Activated T-cell treated with anti-CD3 and anti-CD28 coated beads, Interleukin-2, amount 50 U/mL, for 24 hours (primary cell): Measurements from ENCODE around the gene FILIP1L.

Experiments used
- DNase-seq: peaks from one replicate; pipeline ENCODE4 v3.0.0-alpha.2; 2020
- H3K27ac Mint-ChIP-seq: 2 replicates; pipeline ENCODE4 v1.8.0; 2020; ENCODE audit warnings: mild to moderate bottlenecking, mixed read lengths
- H3K27me3 Mint-ChIP-seq: 2 replicates; pipeline ENCODE4 v1.8.0; 2020; ENCODE audit warnings: mixed read lengths
- H3K36me3 Mint-ChIP-seq: 2 replicates; pipeline ENCODE4 v1.8.0; 2020; ENCODE audit warnings: low read depth, mixed read lengths
- H3K4me1 Mint-ChIP-seq: 2 replicates; pipeline ENCODE4 v1.8.0; 2020; ENCODE audit warnings: low read depth, mixed read lengths
- H3K4me3 Mint-ChIP-seq: 2 replicates; pipeline ENCODE4 v1.8.0; 2020; ENCODE audit warnings: mild to moderate bottlenecking, moderate library complexity, mixed read lengths
- H3K9me3 Mint-ChIP-seq: 2 replicates; pipeline ENCODE4 v1.8.0; 2020; ENCODE audit warnings: mixed read lengths

The FILIP1L gene

GRCh38 chr3:99934975-99935797 is 179.1 kb downstream of the FILIP1L start:
- Mint-ChIP-seq H3K9me3 (no peaks in the 10 kb centered on the region), H3K4me3 (no peak overlapping the region), H3K27ac (no peak overlapping the region), H3K4me1 (peaks cover 28% of the 10 kb centered on the region), H3K27me3 (no peaks in the 10 kb centered on the region), H3K36me3 (peaks cover 20% of the 10 kb centered on the region)
- no peak for DNase-seq

- H3K4me3 Mint-ChIP-seq, result no peak overlapping the region
- H3K4me1 Mint-ChIP-seq, result peaks cover 22% of the 10 kb centered on the region
- DNase-seq, result no peak
- no peaks in the 10 kb centered on the region for H3K9me3 Mint-ChIP-seq
- H3K27me3 Mint-ChIP-seq, result no peaks in the 10 kb centered on the region
- H3K36me3 Mint-ChIP-seq, result peaks cover 21% of the 10 kb centered on the region
- no peak overlapping the region for H3K27ac Mint-ChIP-seq
Measured at GRCh38 chr3:99933971-99934750, 180.1 kb downstream of the FILIP1L start.

- peaks cover 1% of the 10 kb centered on the region for H3K4me1 Mint-ChIP-seq
- H3K4me3 Mint-ChIP-seq, result no peak overlapping the region
- no peaks in the 10 kb centered on the region for H3K9me3 Mint-ChIP-seq
- peaks cover 25% of the 10 kb centered on the region for H3K36me3 Mint-ChIP-seq
- H3K27ac Mint-ChIP-seq, result no peak overlapping the region
- DNase-seq, result no peak
- H3K27me3 Mint-ChIP-seq, result no peaks in the 10 kb centered on the region
Measured at GRCh38 chr3:99931059-99931458, 183.2 kb downstream of the FILIP1L start.

GRCh38 chr3:99929745-99930139 is 184.6 kb downstream of the FILIP1L start:
- no peaks in the 10 kb centered on the region for H3K27me3 Mint-ChIP-seq

GRCh38 chr3:99928771-99929744 is 185.2 kb downstream of the FILIP1L start:
- no peaks in the 10 kb centered on the region for H3K9me3 Mint-ChIP-seq

More at GRCh38 chr3:99929745-99930139, 184.6 kb downstream of the FILIP1L start:
- Mint-ChIP-seq H3K36me3 (peaks cover 25% of the 10 kb centered on the region), H3K4me3 (no peak overlapping the region), H3K27ac (no peak overlapping the region), H3K9me3 (no peaks in the 10 kb centered on the region), H3K4me1 (no peaks in the 10 kb centered on the region)
- no peak for DNase-seq

GRCh38 chr3:99927671-99928457 is 186.4 kb downstream of the FILIP1L start:
- Mint-ChIP-seq H3K27me3 (no peaks in the 10 kb centered on the region), H3K27ac (no peak overlapping the region), H3K4me3 (no peak overlapping the region), H3K36me3 (peaks cover 30% of the 10 kb centered on the region), H3K9me3 (no peaks in the 10 kb centered on the region), H3K4me1 (no peaks in the 10 kb centered on the region)
- no peak for DNase-seq

More at GRCh38 chr3:99928771-99929744, 185.2 kb downstream of the FILIP1L start:
- H3K4me3 Mint-ChIP-seq, result no peak overlapping the region
- H3K4me1 Mint-ChIP-seq, result no peaks in the 10 kb centered on the region
- no peak overlapping the region for H3K27ac Mint-ChIP-seq
- H3K27me3 Mint-ChIP-seq, result no peaks in the 10 kb centered on the region
- no peak for DNase-seq
- H3K36me3 Mint-ChIP-seq, result peaks cover 24% of the 10 kb centered on the region

GRCh38 chr3:99925584-99926230 is 188.6 kb downstream of the FILIP1L start:
- DNase-seq, result no peak
- Mint-ChIP-seq H3K4me1 (peaks cover 2% of the 10 kb centered on the region), H3K27ac (no peak overlapping the region), H3K4me3 (no peak overlapping the region), H3K27me3 (no peaks in the 10 kb centered on the region), H3K9me3 (no peaks in the 10 kb centered on the region), H3K36me3 (peaks cover 22% of the 10 kb centered on the region)

GRCh38 chr3:99923873-99924272 is 190.4 kb downstream of the FILIP1L start:
- no peak overlapping the region for H3K27ac Mint-ChIP-seq
- H3K27me3 Mint-ChIP-seq, result no peaks in the 10 kb centered on the region
- no peaks in the 10 kb centered on the region for H3K9me3 Mint-ChIP-seq
- no peak for DNase-seq
- no peak overlapping the region for H3K4me3 Mint-ChIP-seq
- peaks cover 19% of the 10 kb centered on the region for H3K36me3 Mint-ChIP-seq
- peaks cover 5% of the 10 kb centered on the region for H3K4me1 Mint-ChIP-seq

- Mint-ChIP-seq H3K9me3 (no peaks in the 10 kb centered on the region), H3K36me3 (peaks cover 21% of the 10 kb centered on the region), H3K27me3 (no peaks in the 10 kb centered on the region), H3K4me3 (no peak overlapping the region), H3K4me1 (peaks cover 5% of the 10 kb centered on the region), H3K27ac (no peak overlapping the region)
- DNase-seq, result no peak
Measured at GRCh38 chr3:99921986-99922385, 192.3 kb downstream of the FILIP1L start.

- Mint-ChIP-seq H3K27me3 (no peaks in the 10 kb centered on the region), H3K4me1 (peaks cover 5% of the 10 kb centered on the region), H3K36me3 (peaks cover 23% of the 10 kb centered on the region), H3K27ac (no peak overlapping the region), H3K4me3 (no peak overlapping the region), H3K9me3 (no peaks in the 10 kb centered on the region)
- no peak for DNase-seq
Measured at GRCh38 chr3:99921377-99921695, 193.0 kb downstream of the FILIP1L start.

- Mint-ChIP-seq H3K27me3 (no peaks in the 10 kb centered on the region), H3K4me1 (peaks cover 5% of the 10 kb centered on the region), H3K27ac (no peak overlapping the region), H3K36me3 (peaks cover 26% of the 10 kb centered on the region), H3K4me3 (no peak overlapping the region), H3K9me3 (no peaks in the 10 kb centered on the region)
- no peak for DNase-seq
Measured at GRCh38 chr3:99920481-99921376, 193.6 kb downstream of the FILIP1L start.

- H3K9me3 Mint-ChIP-seq, result no peaks in the 10 kb centered on the region
- DNase-seq, result no peak
- peaks cover 5% of the 10 kb centered on the region for H3K4me1 Mint-ChIP-seq
- peaks cover 25% of the 10 kb centered on the region for H3K36me3 Mint-ChIP-seq
- no peak overlapping the region for H3K27ac Mint-ChIP-seq
- H3K4me3 Mint-ChIP-seq, result no peak overlapping the region
- H3K27me3 Mint-ChIP-seq, result no peaks in the 10 kb centered on the region
Measured at GRCh38 chr3:99919694-99920093, 194.6 kb downstream of the FILIP1L start.
